H4 (cell line): ENCODE results near the gene DPYD. TPM values are rescaled to one million over a fixed set of nuclear protein-coding genes. Genes with fewer than 3 reads are reported as not detected.

Experiments used
- DNase-seq: peaks from one replicate; pipeline ENCODE4 v3.0.0-alpha.2; 2015; ENCODE audit warnings: low spot score
- total RNA-seq: library from RNA; depleted of rRNA; stranded (reverse); fragments of >200 nt; shearing (Covaris generic); gene quantifications from 2 replicates; pipeline ENCODE4 v1.2.3, GENCODE V29; 2014

Gene DPYD
- total RNA-seq, 1 experiment from 2014 or later: 18.2 TPM

DNA sequence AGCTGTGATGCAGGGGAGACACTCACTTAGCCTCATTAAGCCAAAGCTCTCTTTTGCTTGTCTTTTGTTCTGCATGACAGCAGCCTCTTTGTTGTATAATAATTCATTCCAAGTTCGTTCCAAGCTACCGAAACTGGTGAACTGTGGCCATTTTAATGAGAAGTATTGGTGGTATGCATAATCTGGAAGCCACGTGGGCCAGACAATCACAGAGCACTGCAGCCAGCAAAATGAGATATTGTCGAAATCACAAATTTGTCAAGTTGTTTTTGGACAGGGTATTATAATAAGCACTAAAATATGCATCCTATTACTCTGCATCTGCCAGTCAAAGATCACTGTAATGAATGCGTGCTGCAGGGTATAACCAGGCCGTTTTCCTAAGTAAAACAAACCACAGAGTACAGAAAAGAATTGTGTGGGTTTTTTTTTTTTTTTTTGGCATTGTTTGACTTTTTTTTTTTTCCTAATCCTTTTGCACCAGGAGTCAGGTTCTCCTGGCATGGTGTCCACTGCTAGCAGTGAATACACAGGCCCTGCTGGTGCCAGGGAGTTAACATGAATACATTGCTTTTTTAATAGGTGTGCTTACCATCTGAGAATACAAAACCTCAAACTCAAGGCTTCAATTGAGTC lies 775.4 kb downstream of the DPYD start:
- DNase-seq: peak; percentile 38

DNA sequence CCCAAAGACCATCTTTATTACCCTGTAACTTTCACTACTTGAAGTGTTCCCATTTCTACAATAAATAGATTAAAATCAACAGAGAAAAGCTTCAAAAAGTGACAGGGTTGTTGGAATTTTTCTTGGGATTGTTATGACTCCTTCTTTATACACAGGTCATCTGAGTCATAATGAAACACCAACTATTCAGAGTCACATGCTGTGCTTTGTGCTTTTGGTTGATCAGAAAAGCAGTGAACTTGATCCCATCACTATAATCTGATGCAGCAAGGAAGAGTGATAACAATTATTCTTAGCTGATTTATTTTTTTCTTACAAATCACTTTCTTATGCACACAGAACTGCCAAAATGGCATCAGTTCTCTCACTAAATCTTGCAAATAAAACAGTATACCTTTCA lies 776.3 kb downstream of the DPYD start:
- DNase-seq: peak; percentile 9

DNA sequence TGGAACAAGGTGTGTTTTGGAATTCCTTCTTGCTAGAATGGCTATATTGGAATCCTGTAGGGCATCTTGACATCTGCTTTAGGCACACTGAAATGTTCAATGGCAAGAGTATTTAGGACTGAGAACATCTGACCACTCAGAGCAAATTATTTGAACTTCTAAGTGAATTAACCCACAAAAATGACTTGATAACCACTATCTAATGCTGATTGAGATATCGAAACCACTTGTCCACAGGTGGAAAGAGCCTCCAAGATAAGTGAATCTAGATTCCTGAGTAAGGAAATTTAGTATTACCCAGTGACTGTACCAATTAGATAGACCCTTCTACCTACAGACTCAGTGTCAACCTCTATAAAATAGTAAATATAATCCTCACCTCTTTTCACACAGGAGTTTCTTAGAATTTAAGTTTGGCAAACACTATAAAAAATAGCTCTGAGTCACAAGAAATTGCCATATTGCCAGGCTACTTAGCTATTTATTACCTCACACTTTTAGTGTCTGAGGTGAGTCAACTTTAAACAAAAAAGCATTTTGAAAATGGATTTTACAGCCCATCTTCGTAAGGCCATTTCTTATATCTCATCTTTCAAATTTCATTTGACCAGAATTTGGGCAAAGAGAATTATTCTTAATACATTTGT lies 777.5 kb downstream of the DPYD start:
- DNase-seq: no peak

- DNase-seq: no peak
These were observed 780.2 kb downstream of the DPYD start for GRCh38 chr1:97140611-97141010.

- no peak for DNase-seq
These were observed 781.3 kb downstream of the DPYD start for GRCh38 chr1:97139512-97139911.

GRCh38 chr1:97138515-97139032 lies 782.3 kb downstream of the DPYD start:
- DNase-seq: no peak

GRCh38 chr1:97137862-97138514 lies 782.8 kb downstream of the DPYD start:
- DNase-seq: peak; percentile 74

- DNase-seq: no peak
These were observed 783.8 kb downstream of the DPYD start for GRCh38 chr1:97136996-97137395.

DNA sequence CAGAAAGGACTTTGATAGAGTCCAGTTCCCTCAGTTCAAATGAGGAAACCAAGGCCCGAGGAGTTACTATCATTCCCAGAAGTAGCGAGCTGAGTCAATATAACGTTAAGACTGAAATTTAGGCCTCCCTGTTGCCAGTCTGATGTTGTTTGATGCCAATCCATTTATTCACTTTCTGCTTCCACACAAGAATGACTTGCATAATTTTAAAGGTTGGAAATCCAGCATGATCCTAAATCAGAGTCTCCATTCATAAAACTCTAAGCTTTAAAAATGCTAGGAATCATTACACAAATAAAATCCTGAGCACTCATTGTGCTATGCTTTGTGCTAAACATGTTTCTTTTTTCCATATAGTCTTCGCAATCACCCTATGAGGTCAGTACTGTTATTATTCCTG lies 784.9 kb downstream of the DPYD start:
- no peak for DNase-seq

- no peak for DNase-seq
These were observed 792.4 kb downstream of the DPYD start for GRCh38 chr1:97128426-97128825.

DNA sequence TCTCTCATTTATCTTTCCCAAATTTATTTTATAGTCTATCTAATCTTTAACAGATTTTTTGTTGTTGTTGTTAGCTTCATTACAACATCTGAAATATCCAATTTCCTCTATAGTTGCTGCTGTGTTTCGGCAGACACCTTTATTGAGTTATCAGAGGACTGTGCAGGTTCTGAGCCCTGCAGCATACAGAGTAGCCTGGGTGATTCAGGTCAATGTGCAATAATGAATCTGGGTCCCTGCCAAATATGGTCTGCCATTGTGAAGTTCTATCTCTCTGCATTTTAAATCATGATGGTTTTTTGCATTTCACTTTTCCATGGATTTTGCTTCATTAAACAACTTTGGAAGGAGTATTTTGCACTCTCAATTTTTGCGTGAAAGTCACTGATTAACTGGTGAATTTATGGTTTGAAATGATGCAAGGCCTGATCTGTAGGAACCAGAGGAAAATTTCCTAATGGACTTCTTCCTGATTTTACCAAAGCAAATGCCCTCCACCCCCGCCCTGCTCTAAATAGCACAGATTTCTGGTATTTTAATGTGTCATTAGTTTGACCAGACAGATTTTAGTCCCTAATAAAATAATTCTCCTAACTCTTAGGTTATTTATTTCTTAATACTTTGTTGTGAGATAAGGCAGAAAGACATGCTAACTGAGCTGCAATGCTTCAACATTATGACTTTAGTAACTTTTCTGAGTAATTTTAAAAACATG lies 797.0 kb downstream of the DPYD start:
- DNase-seq: no peak

- DNase-seq: no peak
These were observed 800.0 kb downstream of the DPYD start for GRCh38 chr1:97120806-97121205.

GRCh38 chr1:97119260-97120158 lies 801.3 kb downstream of the DPYD start:
- DNase-seq: no peak

DNA sequence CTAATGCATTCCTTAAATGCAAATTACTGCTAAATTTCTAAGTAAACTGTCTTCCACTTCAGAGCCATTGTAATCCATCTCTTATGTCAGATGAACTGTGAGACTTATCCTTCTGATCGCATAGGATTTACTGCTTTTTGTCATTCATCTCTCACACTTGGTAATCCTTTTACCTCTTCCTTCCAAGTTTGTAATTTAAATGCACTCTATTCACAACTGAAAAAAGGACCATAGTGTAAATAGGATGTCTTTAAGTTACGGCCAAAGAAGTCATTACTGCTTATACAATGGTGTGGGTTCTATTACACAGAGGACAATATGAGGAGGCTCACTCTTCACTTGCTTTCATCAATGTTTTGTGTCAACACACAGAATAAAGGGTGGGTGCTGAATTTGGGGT lies 806.0 kb downstream of the DPYD start:
- no peak for DNase-seq

- DNase-seq: no peak
These were observed 808.4 kb downstream of the DPYD start for GRCh38 chr1:97112442-97112841.

DNA sequence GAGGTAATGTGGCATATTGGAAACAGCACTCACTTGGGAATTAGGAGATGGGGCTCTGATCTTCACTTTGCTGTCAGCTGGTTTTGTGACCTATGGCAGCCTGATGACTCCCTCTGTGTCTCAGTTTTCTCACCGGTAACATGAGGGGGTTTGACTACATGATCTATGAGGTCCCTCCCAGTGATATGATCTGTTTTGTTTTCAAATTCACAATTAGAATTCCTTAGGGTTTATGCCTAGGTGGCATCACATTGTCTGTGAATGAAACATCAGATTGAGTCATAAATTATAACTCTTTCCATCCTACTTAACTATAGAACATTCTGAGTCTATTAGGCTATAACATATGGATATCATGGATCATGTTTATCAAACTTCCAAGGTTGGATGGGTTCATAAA lies 812.7 kb downstream of the DPYD start:
- DNase-seq: no peak

DNA sequence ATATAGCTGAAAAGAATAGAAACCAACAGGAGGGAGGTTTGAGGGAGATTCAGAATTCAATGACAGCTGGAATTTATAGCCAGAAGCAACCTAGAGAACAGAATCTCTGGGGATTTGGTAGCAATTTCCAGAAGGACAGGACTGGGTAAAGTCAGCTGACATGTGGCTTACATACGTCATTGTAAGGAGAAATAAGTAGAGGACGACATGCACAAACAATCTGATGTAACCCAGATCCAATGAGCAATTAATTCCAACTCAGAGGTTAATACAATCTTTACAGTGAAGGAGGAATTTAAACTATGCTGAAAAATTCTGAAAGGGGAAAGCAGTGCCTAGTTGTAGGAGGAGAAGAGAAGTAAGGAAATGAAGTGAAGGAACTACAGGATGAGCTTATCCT lies 815.3 kb downstream of the DPYD start:
- DNase-seq: no peak

DNA sequence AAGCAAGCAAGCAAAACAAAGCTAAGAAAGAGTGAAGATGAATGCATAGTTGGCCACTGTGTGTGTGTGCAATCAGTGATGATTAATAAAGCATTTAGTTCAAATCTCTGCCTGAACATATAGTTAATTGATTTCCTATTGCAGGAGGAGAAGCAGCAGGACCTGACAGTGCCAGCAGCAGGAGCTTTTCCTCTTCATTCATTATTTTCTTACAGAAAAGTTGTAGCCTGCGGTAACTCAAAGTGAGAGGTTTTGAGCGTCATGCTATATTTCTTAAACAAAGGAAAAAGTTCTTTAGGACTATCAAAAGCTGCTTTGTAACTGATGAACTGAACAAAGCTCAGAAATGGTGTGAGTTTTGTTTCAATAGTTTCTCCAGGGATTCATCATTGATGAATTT lies 819.3 kb downstream of the DPYD start:
- no peak for DNase-seq

GRCh38 chr1:97097404-97097925 lies 823.4 kb downstream of the DPYD start:
- no peak for DNase-seq

DNA sequence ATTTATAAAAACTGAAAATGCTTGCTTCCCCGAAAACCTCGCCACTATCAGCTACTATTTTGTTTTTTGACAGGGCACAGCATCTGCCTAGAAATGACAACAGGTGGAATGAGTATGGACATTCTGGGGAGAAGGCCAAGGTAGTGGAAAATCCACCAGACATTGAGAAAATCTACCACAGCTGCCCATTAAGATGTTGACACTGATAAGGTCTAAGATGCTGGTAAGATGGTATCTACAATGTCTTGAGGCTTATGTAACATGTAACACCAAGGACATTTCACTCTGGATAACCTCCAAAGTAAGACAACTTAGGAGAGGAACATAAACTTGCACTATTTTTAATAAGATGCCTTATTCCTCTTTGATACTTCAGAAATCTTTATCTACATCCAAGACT lies 825.1 kb downstream of the DPYD start:
- no peak for DNase-seq
